GM23338 (cell line): ENCODE measurements around the gene STON2. TPM values are rescaled to one million over a fixed set of nuclear protein-coding genes. Genes with fewer than 3 reads are reported as not detected.

Experiments
- ATAC-seq: fragments of 200-7000 bp; cut with Tn5 transposase; 3 replicates; pipeline ENCODE4 v1.9.1; 2020
- DNase-seq: peaks from one replicate; pipeline ENCODE4 v3.0.0-alpha.2; 2015; ENCODE audit warnings: low spot score
- H2AFZ ChIP-seq: fragments of 200-600 bp; sonication (generic); 2 replicates; pipeline ENCODE4 v1.8.0; 2016; ENCODE audit warnings: antibody characterized with exemption, mild to moderate bottlenecking, moderate library complexity
- H3F3A ChIP-seq: fragments of 200-600 bp; sonication (generic); replicated peaks from 2 replicates; pipeline ENCODE4 v1.8.0; 2017; ENCODE audit warnings: antibody characterized with exemption, mixed run types, low read depth
- H3K27ac ChIP-seq: fragments of 200-600 bp; sonication (generic); 2 replicates; pipeline ENCODE4 v1.6.1; 2016; ENCODE audit warnings: low read depth
- H3K27me3 ChIP-seq: fragments of 200-600 bp; sonication (generic); 2 replicates; pipeline ENCODE4 v1.8.0; 2016; ENCODE audit warnings: mild to moderate bottlenecking, mixed run types, moderate library complexity; ENCODE audit not compliant: insufficient read depth
- H3K36me3 ChIP-seq: fragments of 200-600 bp; sonication (generic); 2 replicates; pipeline ENCODE4 v1.8.0; 2016; ENCODE audit warnings: mild to moderate bottlenecking; ENCODE audit not compliant: insufficient read depth
- H3K4me1 ChIP-seq: fragments of 200-600 bp; sonication (generic); 2 replicates; pipeline ENCODE4 v1.8.0; 2016; ENCODE audit warnings: mild to moderate bottlenecking, moderate library complexity; ENCODE audit not compliant: insufficient read depth
- H3K4me2 ChIP-seq: fragments of 200-600 bp; sonication (generic); 2 replicates; pipeline ENCODE4 v1.7.1; 2017; ENCODE audit warnings: mixed run types
- H3K4me3 ChIP-seq: fragments of 200-600 bp; sonication (generic); 2 replicates; pipeline ENCODE4 v1.6.1; 2016; ENCODE audit warnings: mixed run types
- H3K79me2 ChIP-seq: fragments of 200-600 bp; sonication (generic); replicated peaks from 2 replicates; pipeline ENCODE4 v1.8.0; 2017; ENCODE audit warnings: mild to moderate bottlenecking; ENCODE audit not compliant: insufficient read depth
- H3K9me2 ChIP-seq: fragments of 200-600 bp; sonication (generic); 2 replicates; pipeline ENCODE4 v1.8.0; 2017; ENCODE audit not compliant: insufficient read depth
- H4K20me1 ChIP-seq: fragments of 200-600 bp; sonication (generic); replicated peaks from 2 replicates; pipeline ENCODE4 v1.8.0; 2017; ENCODE audit warnings: mild to moderate bottlenecking; ENCODE audit not compliant: insufficient read depth
- H3K27ac Mint-ChIP-seq: 2 replicates; pipeline ENCODE4 v1.8.0; 2020; ENCODE audit warnings: inconsistent platforms, mild to moderate bottlenecking, moderate library complexity, mixed read lengths
- H3K27me3 Mint-ChIP-seq: 3 replicates; pipeline ENCODE4 v1.8.0; 2022; ENCODE audit warnings: low read depth, mild to moderate bottlenecking, moderate library complexity, mixed read lengths, inconsistent platforms; ENCODE audit not compliant: insufficient read depth, poor library complexity
- H3K36me3 Mint-ChIP-seq: 3 replicates; pipeline ENCODE4 v1.8.0; 2021; ENCODE audit warnings: low read depth, mild to moderate bottlenecking, inconsistent platforms, moderate library complexity, mixed read lengths
- H3K4me1 Mint-ChIP-seq: 3 replicates; pipeline ENCODE4 v1.8.0; 2020; ENCODE audit warnings: mild to moderate bottlenecking, inconsistent platforms, mixed read lengths
- H3K4me3 Mint-ChIP-seq: 3 replicates; pipeline ENCODE4 v1.8.0; 2021; ENCODE audit warnings: moderate library complexity, mild to moderate bottlenecking, inconsistent platforms, mixed read lengths
- H3K9me3 Mint-ChIP-seq: 3 replicates; pipeline ENCODE4 v1.8.0; 2020; ENCODE audit warnings: moderate library complexity, mild to moderate bottlenecking, inconsistent platforms, mixed read lengths
- CREB1 ChIP-seq: fragments of 250-450 bp; sonication (Bioruptor Pico); IDR thresholded peaks from 2 replicates; pipeline ENCODE4 v1.5.0; 2020; ENCODE audit warnings: low read depth, mild to moderate bottlenecking, moderate library complexity
- EZH2 ChIP-seq: fragments of 200-600 bp; sonication (generic); IDR thresholded peaks from one replicate; pipeline ENCODE4 v1.8.0; 2017; ENCODE audit warnings: antibody characterized with exemption, mild to moderate bottlenecking, low read depth; ENCODE audit not compliant: unreplicated experiment
- EZH2phosphoT487 ChIP-seq: fragments of 200-600 bp; sonication (generic); IDR thresholded peaks from one replicate; pipeline ENCODE4 v1.8.1; 2018; ENCODE audit warnings: antibody characterized with exemption; ENCODE audit not compliant: unreplicated experiment
- JUNB ChIP-seq: IDR thresholded peaks from one replicate; pipeline ENCODE4 v1.6.1; 2016; ENCODE audit warnings: antibody characterized with exemption; ENCODE audit not compliant: unreplicated experiment
- NANOG ChIP-seq: IDR thresholded peaks from 2 replicates; pipeline ENCODE4 v1.6.1; 2016; ENCODE audit warnings: antibody characterized with exemption, borderline replicate concordance
- POLR2AphosphoS5 ChIP-seq: IDR thresholded peaks from 2 replicates; pipeline ENCODE4 v1.6.1; 2016; ENCODE audit warnings: antibody characterized with exemption, low read depth
- STAT1 ChIP-seq: IDR thresholded peaks from one replicate; pipeline ENCODE4 v1.6.1; 2016; ENCODE audit warnings: antibody characterized with exemption; ENCODE audit not compliant: unreplicated experiment
- ZNF114 ChIP-seq: fragments of 250-450 bp; sonication (Bioruptor Pico); IDR thresholded peaks from 2 replicates; pipeline ENCODE4 v1.5.0; 2020; ENCODE audit warnings: mild to moderate bottlenecking, moderate library complexity
- ZNF331 ChIP-seq: fragments of 250-450 bp; sonication (Bioruptor Pico); IDR thresholded peaks from 2 replicates; pipeline ENCODE4 v1.5.0; 2020; ENCODE audit warnings: low read depth, mild to moderate bottlenecking, moderate library complexity
- polyA plus RNA-seq: library from polyadenylated mRNA; unstranded; fragments of >200 nt; fragmentation: Nextera tagmentation; extraction: Ambion mirVana; gene quantifications from 2 replicates; pipeline ENCODE4 v1.2.1, GENCODE V29; 2016
- total RNA-seq: library from RNA; depleted of rRNA; stranded (reverse); fragments of >200 nt; shearing (Covaris generic); gene quantifications from 2 replicates; pipeline ENCODE4 v1.2.3, GENCODE V29; 2014
- TF ChIP-seq, protein P1 (sequence below), 2 experiments: fragments of 200-600 bp in 1 of 2; sonication (generic) in 1 of 2; conservative IDR thresholded peaks; 2 replicates each; pipeline versions ENCODE4 v1.5.1 to v1.6.1; 2016 to 2017; ENCODE audit warnings: antibody characterized with exemption in 2 of 2, low read depth in 2 of 2, mild to moderate bottlenecking in 2 of 2, moderate library complexity in 1 of 2
- TF ChIP-seq, protein P2 (sequence below): fragments of 250-450 bp; sonication (Bioruptor Pico); IDR thresholded peaks from 2 replicates; pipeline ENCODE4 v1.5.0; 2020; ENCODE audit warnings: mild to moderate bottlenecking, moderate library complexity
- TF ChIP-seq, protein P3 (sequence below): IDR thresholded peaks from 2 replicates; pipeline ENCODE4 v1.6.1; 2016; ENCODE audit warnings: antibody characterized with exemption
- TF ChIP-seq, protein P4 (sequence below): IDR thresholded peaks from one replicate; pipeline ENCODE4 v1.6.1; 2018; ENCODE audit warnings: antibody characterized with exemption; ENCODE audit not compliant: unreplicated experiment

The STON2 gene
- total and polyA plus RNA-seq, 2 experiments from 2014 or later = 8.2 to 71.0 TPM

DNA sequence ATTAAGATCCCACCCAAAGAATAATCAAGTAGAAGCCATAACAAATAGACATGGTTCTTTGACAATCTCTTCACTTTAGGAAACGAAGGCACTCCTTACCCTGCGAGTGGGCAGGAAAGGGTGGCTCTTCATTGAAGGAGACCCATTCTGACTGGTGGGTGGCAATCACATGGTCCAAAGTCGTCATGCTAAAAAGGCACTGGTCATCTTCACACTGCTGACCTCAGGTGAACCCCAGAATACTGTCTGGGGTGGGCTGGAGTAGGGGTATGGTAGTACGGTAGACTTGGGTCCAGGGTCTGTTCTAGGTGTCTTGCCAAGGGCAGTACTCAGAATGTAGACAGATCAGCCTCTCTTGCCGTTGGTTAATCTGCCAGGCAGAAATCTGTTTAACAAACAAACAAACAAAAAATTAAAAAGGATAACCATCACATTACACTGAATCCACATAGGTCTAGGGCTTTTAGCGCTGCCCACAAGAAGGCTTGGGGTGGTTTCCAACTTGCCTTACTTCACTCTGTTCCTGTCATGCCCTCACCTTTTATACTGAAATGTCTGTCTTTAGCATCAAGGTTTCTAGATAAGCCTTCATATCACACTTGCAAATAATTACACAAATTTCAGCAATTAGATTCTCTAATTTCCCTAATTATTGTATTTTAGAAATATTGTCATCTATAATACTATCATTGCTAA, 1.8 kb downstream of the STON2 start:
- H2AFZ ChIP-seq = no peak overlapping the region
- no peaks in the 10 kb centered on the region for H3K4me1 ChIP-seq
- peaks cover 11% of the 10 kb centered on the region; the same call in 1 of the 2 replicates for H3K79me2 ChIP-seq
- Mint-ChIP-seq H3K4me3 (no peak overlapping the region), H3K27me3 (peaks cover 5% of the 10 kb centered on the region), H3K27ac (no peak overlapping the region), H3K4me1 (peaks cover 11% of the 10 kb centered on the region), H3K9me3 (no peaks in the 10 kb centered on the region), H3K36me3 (peaks cover 44% of the 10 kb centered on the region)
- H3K27ac ChIP-seq = no peak overlapping the region
- DNase-seq (no peak), ATAC-seq (no peak)
- peaks cover 7% of the 10 kb centered on the region for H4K20me1 ChIP-seq
- H3K4me3 ChIP-seq = no peak overlapping the region
- H3K36me3 ChIP-seq = peaks cover 5% of the 10 kb centered on the region
- TF ChIP-seq EZH2 (no peak), ZNF114 (no peak), STAT1 (no peak), POLR2AphosphoS5 (no peak), NANOG (no peak), EZH2phosphoT487 (no peak), CREB1 (CRISPR knock-in tag) (no peak), ZNF331 (CRISPR knock-in tag) (no peak), JUNB (no peak)
- TF ChIP-seq, protein P1, sequence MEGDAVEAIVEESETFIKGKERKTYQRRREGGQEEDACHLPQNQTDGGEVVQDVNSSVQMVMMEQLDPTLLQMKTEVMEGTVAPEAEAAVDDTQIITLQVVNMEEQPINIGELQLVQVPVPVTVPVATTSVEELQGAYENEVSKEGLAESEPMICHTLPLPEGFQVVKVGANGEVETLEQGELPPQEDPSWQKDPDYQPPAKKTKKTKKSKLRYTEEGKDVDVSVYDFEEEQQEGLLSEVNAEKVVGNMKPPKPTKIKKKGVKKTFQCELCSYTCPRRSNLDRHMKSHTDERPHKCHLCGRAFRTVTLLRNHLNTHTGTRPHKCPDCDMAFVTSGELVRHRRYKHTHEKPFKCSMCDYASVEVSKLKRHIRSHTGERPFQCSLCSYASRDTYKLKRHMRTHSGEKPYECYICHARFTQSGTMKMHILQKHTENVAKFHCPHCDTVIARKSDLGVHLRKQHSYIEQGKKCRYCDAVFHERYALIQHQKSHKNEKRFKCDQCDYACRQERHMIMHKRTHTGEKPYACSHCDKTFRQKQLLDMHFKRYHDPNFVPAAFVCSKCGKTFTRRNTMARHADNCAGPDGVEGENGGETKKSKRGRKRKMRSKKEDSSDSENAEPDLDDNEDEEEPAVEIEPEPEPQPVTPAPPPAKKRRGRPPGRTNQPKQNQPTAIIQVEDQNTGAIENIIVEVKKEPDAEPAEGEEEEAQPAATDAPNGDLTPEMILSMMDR (conservative IDR thresholded peaks at IDR 0.05; ENCODE audit: low read depth in 2 of 2) = no peak
- TF ChIP-seq, protein P2, sequence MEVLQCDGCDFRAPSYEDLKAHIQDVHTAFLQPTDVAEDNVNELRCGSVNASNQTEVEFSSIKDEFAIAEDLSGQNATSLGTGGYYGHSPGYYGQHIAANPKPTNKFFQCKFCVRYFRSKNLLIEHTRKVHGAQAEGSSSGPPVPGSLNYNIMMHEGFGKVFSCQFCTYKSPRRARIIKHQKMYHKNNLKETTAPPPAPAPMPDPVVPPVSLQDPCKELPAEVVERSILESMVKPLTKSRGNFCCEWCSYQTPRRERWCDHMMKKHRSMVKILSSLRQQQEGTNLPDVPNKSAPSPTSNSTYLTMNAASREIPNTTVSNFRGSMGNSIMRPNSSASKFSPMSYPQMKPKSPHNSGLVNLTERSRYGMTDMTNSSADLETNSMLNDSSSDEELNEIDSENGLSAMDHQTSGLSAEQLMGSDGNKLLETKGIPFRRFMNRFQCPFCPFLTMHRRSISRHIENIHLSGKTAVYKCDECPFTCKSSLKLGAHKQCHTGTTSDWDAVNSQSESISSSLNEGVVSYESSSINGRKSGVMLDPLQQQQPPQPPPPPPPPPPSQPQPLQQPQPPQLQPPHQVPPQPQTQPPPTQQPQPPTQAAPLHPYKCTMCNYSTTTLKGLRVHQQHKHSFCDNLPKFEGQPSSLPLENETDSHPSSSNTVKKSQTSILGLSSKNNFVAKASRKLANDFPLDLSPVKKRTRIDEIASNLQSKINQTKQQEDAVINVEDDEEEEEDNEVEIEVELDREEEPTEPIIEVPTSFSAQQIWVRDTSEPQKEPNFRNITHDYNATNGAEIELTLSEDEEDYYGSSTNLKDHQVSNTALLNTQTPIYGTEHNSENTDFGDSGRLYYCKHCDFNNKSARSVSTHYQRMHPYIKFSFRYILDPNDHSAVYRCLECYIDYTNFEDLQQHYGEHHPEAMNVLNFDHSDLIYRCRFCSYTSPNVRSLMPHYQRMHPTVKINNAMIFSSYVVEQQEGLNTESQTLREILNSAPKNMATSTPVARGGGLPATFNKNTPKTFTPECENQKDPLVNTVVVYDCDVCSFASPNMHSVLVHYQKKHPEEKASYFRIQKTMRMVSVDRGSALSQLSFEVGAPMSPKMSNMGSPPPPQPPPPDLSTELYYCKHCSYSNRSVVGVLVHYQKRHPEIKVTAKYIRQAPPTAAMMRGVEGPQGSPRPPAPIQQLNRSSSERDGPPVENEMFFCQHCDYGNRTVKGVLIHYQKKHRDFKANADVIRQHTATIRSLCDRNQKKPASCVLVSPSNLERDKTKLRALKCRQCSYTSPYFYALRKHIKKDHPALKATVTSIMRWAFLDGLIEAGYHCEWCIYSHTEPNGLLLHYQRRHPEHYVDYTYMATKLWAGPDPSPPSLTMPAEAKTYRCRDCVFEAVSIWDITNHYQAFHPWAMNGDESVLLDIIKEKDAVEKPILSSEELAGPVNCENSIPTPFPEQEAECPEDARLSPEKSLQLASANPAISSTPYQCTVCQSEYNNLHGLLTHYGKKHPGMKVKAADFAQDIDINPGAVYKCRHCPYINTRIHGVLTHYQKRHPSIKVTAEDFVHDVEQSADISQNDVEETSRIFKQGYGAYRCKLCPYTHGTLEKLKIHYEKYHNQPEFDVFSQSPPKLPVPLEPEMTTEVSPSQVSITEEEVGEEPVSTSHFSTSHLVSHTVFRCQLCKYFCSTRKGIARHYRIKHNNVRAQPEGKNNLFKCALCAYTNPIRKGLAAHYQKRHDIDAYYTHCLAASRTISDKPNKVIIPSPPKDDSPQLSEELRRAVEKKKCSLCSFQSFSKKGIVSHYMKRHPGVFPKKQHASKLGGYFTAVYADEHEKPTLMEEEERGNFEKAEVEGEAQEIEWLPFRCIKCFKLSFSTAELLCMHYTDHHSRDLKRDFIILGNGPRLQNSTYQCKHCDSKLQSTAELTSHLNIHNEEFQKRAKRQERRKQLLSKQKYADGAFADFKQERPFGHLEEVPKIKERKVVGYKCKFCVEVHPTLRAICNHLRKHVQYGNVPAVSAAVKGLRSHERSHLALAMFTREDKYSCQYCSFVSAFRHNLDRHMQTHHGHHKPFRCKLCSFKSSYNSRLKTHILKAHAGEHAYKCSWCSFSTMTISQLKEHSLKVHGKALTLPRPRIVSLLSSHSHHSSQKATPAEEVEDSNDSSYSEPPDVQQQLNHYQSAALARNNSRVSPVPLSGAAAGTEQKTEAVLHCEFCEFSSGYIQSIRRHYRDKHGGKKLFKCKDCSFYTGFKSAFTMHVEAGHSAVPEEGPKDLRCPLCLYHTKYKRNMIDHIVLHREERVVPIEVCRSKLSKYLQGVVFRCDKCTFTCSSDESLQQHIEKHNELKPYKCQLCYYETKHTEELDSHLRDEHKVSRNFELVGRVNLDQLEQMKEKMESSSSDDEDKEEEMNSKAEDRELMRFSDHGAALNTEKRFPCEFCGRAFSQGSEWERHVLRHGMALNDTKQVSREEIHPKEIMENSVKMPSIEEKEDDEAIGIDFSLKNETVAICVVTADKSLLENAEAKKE (CRISPR knock-in tag) = no peak
- TF ChIP-seq, protein P3, sequence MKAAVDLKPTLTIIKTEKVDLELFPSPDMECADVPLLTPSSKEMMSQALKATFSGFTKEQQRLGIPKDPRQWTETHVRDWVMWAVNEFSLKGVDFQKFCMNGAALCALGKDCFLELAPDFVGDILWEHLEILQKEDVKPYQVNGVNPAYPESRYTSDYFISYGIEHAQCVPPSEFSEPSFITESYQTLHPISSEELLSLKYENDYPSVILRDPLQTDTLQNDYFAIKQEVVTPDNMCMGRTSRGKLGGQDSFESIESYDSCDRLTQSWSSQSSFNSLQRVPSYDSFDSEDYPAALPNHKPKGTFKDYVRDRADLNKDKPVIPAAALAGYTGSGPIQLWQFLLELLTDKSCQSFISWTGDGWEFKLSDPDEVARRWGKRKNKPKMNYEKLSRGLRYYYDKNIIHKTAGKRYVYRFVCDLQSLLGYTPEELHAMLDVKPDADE = no peak
- TF ChIP-seq, protein P4, sequence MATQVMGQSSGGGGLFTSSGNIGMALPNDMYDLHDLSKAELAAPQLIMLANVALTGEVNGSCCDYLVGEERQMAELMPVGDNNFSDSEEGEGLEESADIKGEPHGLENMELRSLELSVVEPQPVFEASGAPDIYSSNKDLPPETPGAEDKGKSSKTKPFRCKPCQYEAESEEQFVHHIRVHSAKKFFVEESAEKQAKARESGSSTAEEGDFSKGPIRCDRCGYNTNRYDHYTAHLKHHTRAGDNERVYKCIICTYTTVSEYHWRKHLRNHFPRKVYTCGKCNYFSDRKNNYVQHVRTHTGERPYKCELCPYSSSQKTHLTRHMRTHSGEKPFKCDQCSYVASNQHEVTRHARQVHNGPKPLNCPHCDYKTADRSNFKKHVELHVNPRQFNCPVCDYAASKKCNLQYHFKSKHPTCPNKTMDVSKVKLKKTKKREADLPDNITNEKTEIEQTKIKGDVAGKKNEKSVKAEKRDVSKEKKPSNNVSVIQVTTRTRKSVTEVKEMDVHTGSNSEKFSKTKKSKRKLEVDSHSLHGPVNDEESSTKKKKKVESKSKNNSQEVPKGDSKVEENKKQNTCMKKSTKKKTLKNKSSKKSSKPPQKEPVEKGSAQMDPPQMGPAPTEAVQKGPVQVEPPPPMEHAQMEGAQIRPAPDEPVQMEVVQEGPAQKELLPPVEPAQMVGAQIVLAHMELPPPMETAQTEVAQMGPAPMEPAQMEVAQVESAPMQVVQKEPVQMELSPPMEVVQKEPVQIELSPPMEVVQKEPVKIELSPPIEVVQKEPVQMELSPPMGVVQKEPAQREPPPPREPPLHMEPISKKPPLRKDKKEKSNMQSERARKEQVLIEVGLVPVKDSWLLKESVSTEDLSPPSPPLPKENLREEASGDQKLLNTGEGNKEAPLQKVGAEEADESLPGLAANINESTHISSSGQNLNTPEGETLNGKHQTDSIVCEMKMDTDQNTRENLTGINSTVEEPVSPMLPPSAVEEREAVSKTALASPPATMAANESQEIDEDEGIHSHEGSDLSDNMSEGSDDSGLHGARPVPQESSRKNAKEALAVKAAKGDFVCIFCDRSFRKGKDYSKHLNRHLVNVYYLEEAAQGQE = no peak
- H3K9me2 ChIP-seq = no peaks in the 10 kb centered on the region
- no peak overlapping the region for H3K4me2 ChIP-seq
- H3F3A ChIP-seq = no peaks in the 10 kb centered on the region
- H3K27me3 ChIP-seq = no peaks in the 10 kb centered on the region
